GM12892 (cell line): ENCODE measurements around the gene ZNF70.

Source experiments
- POLR2A ChIP-seq: IDR thresholded peaks from 2 replicates; pipeline ENCODE4 v1.6.1; 2011; ENCODE audit warnings: low read depth, low read length, control low read depth
- POLR2AphosphoS5 ChIP-seq: IDR thresholded peaks from 2 replicates; pipeline ENCODE4 v1.6.1; 2011; ENCODE audit warnings: low read depth, low read length, control low read depth

DNA sequence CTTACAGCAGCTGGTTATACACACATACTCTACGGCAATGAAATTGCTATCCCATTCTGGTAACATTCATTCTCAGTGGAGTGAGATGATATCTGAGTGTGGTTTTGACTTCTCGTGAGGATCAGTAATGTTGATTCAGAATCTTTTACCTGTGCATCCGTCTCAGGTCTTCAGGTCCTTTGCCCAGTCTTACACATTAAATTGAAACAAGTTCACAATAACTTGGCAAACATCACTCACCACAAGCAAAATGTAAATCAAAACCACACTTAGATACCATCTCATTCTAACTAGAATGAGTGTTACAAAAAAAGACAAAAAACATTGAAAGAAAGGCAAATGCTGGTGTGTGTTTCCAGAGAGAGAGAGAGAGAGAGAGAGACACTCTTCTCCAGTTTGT, 46.1 kb downstream of the ZNF70 start:
- TF ChIP-seq POLR2A, result no peak
- TF ChIP-seq POLR2AphosphoS5, result no peak
